Cardiac muscle cell (in vitro differentiated cells and primary cell): Measurements from ENCODE around the gene NSD2. TPM values are rescaled to one million over a fixed set of nuclear protein-coding genes. Genes with fewer than 3 reads are reported as not detected.

ENCODE experiments used
- DNase-seq, 2 donors: peaks; one replicate each; pipeline versions ENCODE4 v3.0.0 to v3.0.0-alpha.2; 2010 to 2017; ENCODE audit warnings: low read depth in 1 of 2, low spot score in 1 of 2
- H3K27ac ChIP-seq: fragments of 200-600 bp; sonication (generic); 2 replicates; pipeline ENCODE4 v1.5.1; 2016
- H3K27me3 ChIP-seq: fragments of 200-600 bp; sonication (generic); 2 replicates; pipeline ENCODE4 v1.6.0; 2016; ENCODE audit warnings: control low read depth
- H3K36me3 ChIP-seq: fragments of 200-600 bp; sonication (generic); 2 replicates; pipeline ENCODE4 v1.5.1; 2016; ENCODE audit warnings: control low read depth
- H3K4me1 ChIP-seq: fragments of 200-600 bp; sonication (generic); 2 replicates; pipeline ENCODE4 v1.8.1; 2017; ENCODE audit warnings: low read depth, mild to moderate bottlenecking, mixed run types
- H3K4me3 ChIP-seq: fragments of 200-600 bp; sonication (generic); 2 replicates; pipeline ENCODE4 v1.5.1; 2016; ENCODE audit warnings: mild to moderate bottlenecking
- H3K9me3 ChIP-seq: fragments of 200-600 bp; sonication (generic); 2 replicates; pipeline ENCODE4 v1.5.1; 2017; ENCODE audit warnings: low read depth, mild to moderate bottlenecking, control low read depth
- CTCF ChIP-seq: IDR thresholded peaks from 2 replicates; pipeline ENCODE4 v1.5.1; 2012; ENCODE audit warnings: low read depth, mild to moderate bottlenecking, low read length
- polyA plus RNA-seq: library from polyadenylated mRNA; unstranded; fragments of >200 nt; fragmentation: Nextera tagmentation; extraction: Ambion mirVana; gene quantifications from 2 replicates; pipeline ENCODE4 v1.2.1, GENCODE V29; 2016
- total RNA-seq: library from RNA; depleted of rRNA; stranded (reverse); fragments of >200 nt; gene quantifications from 2 replicates; pipeline ENCODE4 v1.2.3, GENCODE V29; 2016

NSD2 gene
- total and polyA plus RNA-seq, 2 experiments from 2014 or later = 49.0 to 91.3 TPM

GRCh38 chr4:1825326-1825725 lies 45.9 kb upstream of the NSD2 start:
- DNase-seq = no peak
- no peaks in the 10 kb centered on the region for H3K27me3 ChIP-seq
- H3K27ac ChIP-seq = no peak overlapping the region
- no peaks in the 10 kb centered on the region for H3K4me1 ChIP-seq
- TF ChIP-seq CTCF = no peak
- H3K4me3 ChIP-seq = no peak overlapping the region
- no peaks in the 10 kb centered on the region for H3K9me3 ChIP-seq
- peaks cover 7% of the 10 kb centered on the region for H3K36me3 ChIP-seq

- no peak for DNase-seq
- Histone ChIP-seq H3K36me3 (peaks cover 14% of the 10 kb centered on the region), H3K27ac (no peak overlapping the region), H3K27me3 (no peaks in the 10 kb centered on the region), H3K4me3 (no peak overlapping the region), H3K9me3 (no peaks in the 10 kb centered on the region), H3K4me1 (no peaks in the 10 kb centered on the region)
- TF ChIP-seq CTCF = no peak
Observed at GRCh38 chr4:1826531-1827350, 44.5 kb upstream of the NSD2 start.

- no peak overlapping the region for H3K4me3 ChIP-seq
- no peak overlapping the region for H3K27ac ChIP-seq
- H3K4me1 ChIP-seq = peaks cover 7% of the 10 kb centered on the region
- no peak for DNase-seq
- no peak for TF ChIP-seq CTCF
- peaks cover 7% of the 10 kb centered on the region for H3K36me3 ChIP-seq
- H3K27me3 ChIP-seq = no peaks in the 10 kb centered on the region
- no peaks in the 10 kb centered on the region for H3K9me3 ChIP-seq
Observed at GRCh38 chr4:1830234-1830633, 41.0 kb upstream of the NSD2 start.

- Histone ChIP-seq H3K4me1 (peaks cover 7% of the 10 kb centered on the region), H3K9me3 (no peaks in the 10 kb centered on the region), H3K27ac (no peak overlapping the region), H3K36me3 (peaks cover 10% of the 10 kb centered on the region), H3K27me3 (no peaks in the 10 kb centered on the region), H3K4me3 (no peak overlapping the region)
- no peak for TF ChIP-seq CTCF
- no peak for DNase-seq
Observed at GRCh38 chr4:1830642-1831228, 40.5 kb upstream of the NSD2 start.

- Histone ChIP-seq H3K4me1 (peaks cover 7% of the 10 kb centered on the region), H3K36me3 (peaks cover 10% of the 10 kb centered on the region), H3K9me3 (no peaks in the 10 kb centered on the region), H3K27me3 (no peaks in the 10 kb centered on the region), H3K4me3 (no peak overlapping the region), H3K27ac (no peak overlapping the region)
- no peak for DNase-seq
- TF ChIP-seq CTCF = no peak
Observed at GRCh38 chr4:1831331-1831730, 39.9 kb upstream of the NSD2 start.
